HepG2 (cell line): Measurements from ENCODE around the gene RNASE13. TPM values are rescaled to one million over a fixed set of nuclear protein-coding genes. Genes with fewer than 3 reads are reported as not detected.
A peak's percentile ranks its signal among the peaks of the same experiment; 100 is the strongest.

ENCODE experiments used
- CHCHD3 ChIP-seq: sonication (generic); formaldehyde crosslinking; IDR thresholded peaks from 2 replicates; pipeline ENCODE4 v1.8.0; 2022; ENCODE audit warnings: mild to moderate bottlenecking, missing genetic modification reagents, moderate library complexity
- DPF2 ChIP-seq: sonication (generic); formaldehyde crosslinking; IDR thresholded peaks from 2 replicates; pipeline ENCODE4 v1.4.0; 2020; ENCODE audit warnings: mild to moderate bottlenecking, low read depth, missing genetic modification reagents, borderline replicate concordance
- GABPA ChIP-seq, 2 experiments: IDR thresholded peaks; 2 replicates each; pipeline ENCODE4 v1.6.1; 2011 to 2016; ENCODE audit warnings: low read depth in 2 of 2, low read length in 1 of 2, missing biosample characterization in 1 of 2, missing genetic modification characterization in 1 of 2
- HOXA9 ChIP-seq: sonication (generic); formaldehyde crosslinking; IDR thresholded peaks from 2 replicates; pipeline ENCODE4 v1.8.1; 2022; ENCODE audit warnings: missing genetic modification reagents, mild to moderate bottlenecking, moderate library complexity, borderline replicate concordance
- ISL2 ChIP-seq: sonication (generic); formaldehyde crosslinking; IDR thresholded peaks from 2 replicates; pipeline ENCODE4 v1.5.0; 2020; ENCODE audit warnings: missing genetic modification reagents
- KLF9 ChIP-seq: IDR thresholded peaks from 2 replicates; pipeline ENCODE4 v1.6.1; 2016; ENCODE audit warnings: low read depth
- KMT2B ChIP-seq: IDR thresholded peaks from 2 replicates; pipeline ENCODE4 v1.6.1; 2016; ENCODE audit warnings: missing genetic modification reagents, missing compliant biosample characterization
- NCOR1 ChIP-seq: fragments of 200-600 bp; sonication (generic); IDR thresholded peaks from 2 replicates; pipeline ENCODE4 v1.7.0; 2017; ENCODE audit warnings: antibody characterized with exemption, low read length, borderline replicate concordance
- NFYB ChIP-seq: sonication (generic); formaldehyde crosslinking; IDR thresholded peaks from 2 replicates; pipeline ENCODE4 v1.4.0; 2020; ENCODE audit warnings: missing genetic modification reagents
- RBM39 ChIP-seq: fragments of 200-400 bp; formaldehyde crosslinking; IDR thresholded peaks from one replicate; pipeline ENCODE4 v1.6.1; 2018; ENCODE audit warnings: antibody characterized with exemption, mild to moderate bottlenecking, low read depth, low read length; ENCODE audit not compliant: poor library complexity, severe bottlenecking
- TCF7L2 ChIP-seq: IDR thresholded peaks from 2 replicates; pipeline ENCODE4 v1.6.1; 2011; ENCODE audit warnings: mild to moderate bottlenecking, low read depth, low read length, moderate library complexity
- ZMYM3 ChIP-seq: sonication (generic); formaldehyde crosslinking; IDR thresholded peaks from 2 replicates; pipeline ENCODE4 v1.5.1; 2020; ENCODE audit warnings: mild to moderate bottlenecking, missing genetic modification reagents
- ZNF326 ChIP-seq: sonication (generic); formaldehyde crosslinking; IDR thresholded peaks from 2 replicates; pipeline ENCODE4 v1.4.0; 2020; ENCODE audit warnings: missing genetic modification reagents, borderline replicate concordance
- ZNF335 ChIP-seq: sonication (generic); formaldehyde crosslinking; IDR thresholded peaks from 2 replicates; pipeline ENCODE4 v1.4.0; 2020; ENCODE audit warnings: missing genetic modification reagents
- ZNF709 ChIP-seq: sonication (generic); formaldehyde crosslinking; IDR thresholded peaks from 2 replicates; pipeline ENCODE4 v1.5.0; 2020; ENCODE audit warnings: mild to moderate bottlenecking, missing genetic modification reagents
- ZNF788 ChIP-seq: sonication (generic); formaldehyde crosslinking; IDR thresholded peaks from 2 replicates; pipeline ENCODE4 v1.5.0; 2020; ENCODE audit warnings: mild to moderate bottlenecking, missing genetic modification reagents, borderline replicate concordance
- polyA plus RNA-seq, 8 experiments: library from polyadenylated mRNA; depleted of rRNA in 3 of 8; stranded (reverse) in 7 of 8; unstranded in 1 of 8; fragments of >200 nt; fragmentation: Illumina TruSeq in 4 of 8; extraction: Trizol in 4 of 8; gene quantifications; 2 replicates each; pipeline versions ENCODE4 v1.2.1 to v1.2.3, GENCODE V29; 2011 to 2016; ENCODE audit warnings: low read depth in 4 of 8, missing spikeins in 1 of 8, mixed read lengths in 1 of 8; ENCODE audit not compliant: insufficient read depth in 1 of 8
- total RNA-seq, 5 experiments: library from RNA; depleted of rRNA; stranded (reverse); fragments of >200 nt; fragmentation: Illumina TruSeq; extraction: Trizol; gene quantifications; 2 replicates each; pipeline ENCODE4 v1.2.3, GENCODE V29; 2016; ENCODE audit warnings: low read depth in 1 of 5
- TF ChIP-seq, protein P1 (sequence below): sonication (generic); formaldehyde crosslinking; IDR thresholded peaks from 2 replicates; pipeline ENCODE4 v1.4.0; 2020; ENCODE audit warnings: mild to moderate bottlenecking, missing genetic modification reagents, borderline replicate concordance
- TF ChIP-seq, protein P2 (sequence below): sonication (generic); formaldehyde crosslinking; IDR thresholded peaks from 2 replicates; pipeline ENCODE4 v1.5.0; 2020; ENCODE audit warnings: missing genetic modification reagents
- TF ChIP-seq, protein P3 (sequence below): sonication (generic); formaldehyde crosslinking; IDR thresholded peaks from 2 replicates; pipeline ENCODE4 v1.5.1; 2020; ENCODE audit warnings: missing genetic modification reagents, mild to moderate bottlenecking, borderline replicate concordance
- TF ChIP-seq, protein P4 (sequence below): sonication (generic); formaldehyde crosslinking; IDR thresholded peaks from 2 replicates; pipeline ENCODE4 v1.4.0; 2020; ENCODE audit warnings: missing genetic modification reagents, low read depth, mild to moderate bottlenecking, borderline replicate concordance

Gene RNASE13
- total and polyA plus RNA-seq, 2 of the 13 experiments (the other 11 are each of a cell fraction or from before 2014, with no cell fraction given), result 1.0 TPM; not detected in 1

DNA sequence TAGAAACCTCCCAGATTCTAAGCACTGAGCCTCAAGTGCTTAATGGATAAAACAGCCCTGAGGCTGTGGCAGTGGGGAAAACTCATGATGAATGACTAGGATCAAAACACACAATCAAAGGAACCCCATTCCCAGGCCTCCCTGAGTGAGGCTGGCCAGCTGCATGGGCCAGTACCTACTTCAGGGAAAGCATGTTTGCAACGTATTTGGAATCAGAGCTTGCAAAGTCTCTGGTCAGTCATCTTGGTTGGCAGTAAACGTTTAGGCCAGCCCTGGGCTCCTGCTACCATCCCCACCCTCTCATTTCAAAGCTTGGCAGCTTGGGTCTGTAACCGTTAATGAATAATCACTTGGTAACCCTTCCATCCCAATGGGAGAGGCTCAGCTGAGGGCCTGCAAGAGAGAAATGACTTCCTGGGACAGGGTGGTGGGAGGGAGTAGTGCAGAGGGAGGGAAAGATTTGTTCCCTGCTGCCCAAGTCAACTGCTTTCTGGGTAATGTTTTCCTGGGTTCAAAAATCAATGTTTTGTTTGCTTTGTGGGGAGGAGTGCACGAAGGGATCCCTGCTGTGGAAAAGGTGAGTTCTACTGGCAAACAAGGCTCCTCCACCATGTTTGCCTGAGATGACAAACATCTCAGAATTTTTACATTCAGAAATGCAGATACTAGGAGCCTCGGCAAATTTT lies 21.0 kb upstream of the RNASE13 start (continued):
- TF ChIP-seq NCOR1 (peak; percentile 82; the same call in 1 of the 2 replicates), CHCHD3 (no peak), ZNF788 (CRISPR knock-in tag) (peak; percentile 88; the same call in 1 of the 2 replicates), GABPA (IDR thresholded peaks at IDR 0.05; ENCODE audit: low read depth, low read length) (no peak), GABPA (CRISPR knock-in tag; IDR thresholded peaks at IDR 0.05; ENCODE audit: low read depth) (peak; percentile 68), ZMYM3 (CRISPR knock-in tag) (peak; percentile 78), HOXA9 (no peak), RBM39 (no peak), KMT2B (peak; percentile 58; the same call in 1 of the 2 replicates), DPF2 (peak; percentile 48; the same call in 1 of the 2 replicates), TCF7L2 (no peak), ZNF335 (peak; percentile 82), ZNF326 (CRISPR knock-in tag) (no peak), NFYB (no peak; the same call in 1 of the 2 replicates), ZNF709 (peak; percentile 91; the same call in 1 of the 2 replicates), KLF9 (CRISPR knock-in tag) (peak; percentile 38; the same call in 1 of the 2 replicates), ISL2 (peak; percentile 77)
- TF ChIP-seq, protein P1, sequence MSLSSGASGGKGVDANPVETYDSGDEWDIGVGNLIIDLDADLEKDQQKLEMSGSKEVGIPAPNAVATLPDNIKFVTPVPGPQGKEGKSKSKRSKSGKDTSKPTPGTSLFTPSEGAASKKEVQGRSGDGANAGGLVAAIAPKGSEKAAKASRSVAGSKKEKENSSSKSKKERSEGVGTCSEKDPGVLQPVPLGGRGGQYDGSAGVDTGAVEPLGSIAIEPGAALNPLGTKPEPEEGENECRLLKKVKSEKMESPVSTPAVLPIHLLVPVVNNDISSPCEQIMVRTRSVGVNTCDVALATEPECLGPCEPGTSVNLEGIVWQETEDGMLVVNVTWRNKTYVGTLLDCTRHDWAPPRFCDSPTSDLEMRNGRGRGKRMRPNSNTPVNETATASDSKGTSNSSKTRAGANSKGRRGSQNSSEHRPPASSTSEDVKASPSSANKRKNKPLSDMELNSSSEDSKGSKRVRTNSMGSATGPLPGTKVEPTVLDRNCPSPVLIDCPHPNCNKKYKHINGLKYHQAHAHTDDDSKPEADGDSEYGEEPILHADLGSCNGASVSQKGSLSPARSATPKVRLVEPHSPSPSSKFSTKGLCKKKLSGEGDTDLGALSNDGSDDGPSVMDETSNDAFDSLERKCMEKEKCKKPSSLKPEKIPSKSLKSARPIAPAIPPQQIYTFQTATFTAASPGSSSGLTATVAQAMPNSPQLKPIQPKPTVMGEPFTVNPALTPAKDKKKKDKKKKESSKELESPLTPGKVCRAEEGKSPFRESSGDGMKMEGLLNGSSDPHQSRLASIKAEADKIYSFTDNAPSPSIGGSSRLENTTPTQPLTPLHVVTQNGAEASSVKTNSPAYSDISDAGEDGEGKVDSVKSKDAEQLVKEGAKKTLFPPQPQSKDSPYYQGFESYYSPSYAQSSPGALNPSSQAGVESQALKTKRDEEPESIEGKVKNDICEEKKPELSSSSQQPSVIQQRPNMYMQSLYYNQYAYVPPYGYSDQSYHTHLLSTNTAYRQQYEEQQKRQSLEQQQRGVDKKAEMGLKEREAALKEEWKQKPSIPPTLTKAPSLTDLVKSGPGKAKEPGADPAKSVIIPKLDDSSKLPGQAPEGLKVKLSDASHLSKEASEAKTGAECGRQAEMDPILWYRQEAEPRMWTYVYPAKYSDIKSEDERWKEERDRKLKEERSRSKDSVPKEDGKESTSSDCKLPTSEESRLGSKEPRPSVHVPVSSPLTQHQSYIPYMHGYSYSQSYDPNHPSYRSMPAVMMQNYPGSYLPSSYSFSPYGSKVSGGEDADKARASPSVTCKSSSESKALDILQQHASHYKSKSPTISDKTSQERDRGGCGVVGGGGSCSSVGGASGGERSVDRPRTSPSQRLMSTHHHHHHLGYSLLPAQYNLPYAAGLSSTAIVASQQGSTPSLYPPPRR (CRISPR knock-in tag), result peak; percentile 79; the same call in 1 of the 2 replicates
- TF ChIP-seq, protein P2, sequence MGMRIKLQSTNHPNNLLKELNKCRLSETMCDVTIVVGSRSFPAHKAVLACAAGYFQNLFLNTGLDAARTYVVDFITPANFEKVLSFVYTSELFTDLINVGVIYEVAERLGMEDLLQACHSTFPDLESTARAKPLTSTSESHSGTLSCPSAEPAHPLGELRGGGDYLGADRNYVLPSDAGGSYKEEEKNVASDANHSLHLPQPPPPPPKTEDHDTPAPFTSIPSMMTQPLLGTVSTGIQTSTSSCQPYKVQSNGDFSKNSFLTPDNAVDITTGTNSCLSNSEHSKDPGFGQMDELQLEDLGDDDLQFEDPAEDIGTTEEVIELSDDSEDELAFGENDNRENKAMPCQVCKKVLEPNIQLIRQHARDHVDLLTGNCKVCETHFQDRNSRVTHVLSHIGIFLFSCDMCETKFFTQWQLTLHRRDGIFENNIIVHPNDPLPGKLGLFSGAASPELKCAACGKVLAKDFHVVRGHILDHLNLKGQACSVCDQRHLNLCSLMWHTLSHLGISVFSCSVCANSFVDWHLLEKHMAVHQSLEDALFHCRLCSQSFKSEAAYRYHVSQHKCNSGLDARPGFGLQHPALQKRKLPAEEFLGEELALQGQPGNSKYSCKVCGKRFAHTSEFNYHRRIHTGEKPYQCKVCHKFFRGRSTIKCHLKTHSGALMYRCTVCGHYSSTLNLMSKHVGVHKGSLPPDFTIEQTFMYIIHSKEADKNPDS (CRISPR knock-in tag), result no peak; the same call in 1 of the 2 replicates
- TF ChIP-seq, protein P3, sequence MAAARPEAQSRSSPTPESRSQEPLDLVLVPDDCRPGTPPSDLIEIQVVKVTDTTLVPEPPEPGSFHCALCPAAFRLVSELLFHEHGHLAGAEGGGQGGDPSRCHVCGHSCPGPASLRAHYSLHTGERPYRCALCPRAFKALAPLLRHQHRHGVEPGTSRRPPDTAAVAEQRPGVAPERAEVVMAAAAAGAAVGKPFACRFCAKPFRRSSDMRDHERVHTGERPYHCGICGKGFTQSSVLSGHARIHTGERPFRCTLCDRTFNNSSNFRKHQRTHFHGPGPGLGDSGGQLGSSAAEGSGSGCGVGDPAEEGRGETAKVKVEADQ (CRISPR knock-in tag), result no peak
- TF ChIP-seq, protein P4, sequence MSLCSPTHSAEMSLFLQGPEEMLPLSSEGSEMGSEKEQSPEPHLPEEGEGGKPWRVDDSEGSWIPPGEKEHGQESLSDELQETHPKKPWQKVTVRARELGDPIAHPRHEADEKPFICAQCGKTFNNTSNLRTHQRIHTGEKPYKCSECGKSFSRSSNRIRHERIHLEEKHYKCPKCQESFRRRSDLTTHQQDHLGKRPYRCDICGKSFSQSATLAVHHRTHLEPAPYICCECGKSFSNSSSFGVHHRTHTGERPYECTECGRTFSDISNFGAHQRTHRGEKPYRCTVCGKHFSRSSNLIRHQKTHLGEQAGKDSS (CRISPR knock-in tag), result peak; percentile 82
